Measurements from ENCODE around the gene ZNF185.

Gene ZNF185

DNA sequence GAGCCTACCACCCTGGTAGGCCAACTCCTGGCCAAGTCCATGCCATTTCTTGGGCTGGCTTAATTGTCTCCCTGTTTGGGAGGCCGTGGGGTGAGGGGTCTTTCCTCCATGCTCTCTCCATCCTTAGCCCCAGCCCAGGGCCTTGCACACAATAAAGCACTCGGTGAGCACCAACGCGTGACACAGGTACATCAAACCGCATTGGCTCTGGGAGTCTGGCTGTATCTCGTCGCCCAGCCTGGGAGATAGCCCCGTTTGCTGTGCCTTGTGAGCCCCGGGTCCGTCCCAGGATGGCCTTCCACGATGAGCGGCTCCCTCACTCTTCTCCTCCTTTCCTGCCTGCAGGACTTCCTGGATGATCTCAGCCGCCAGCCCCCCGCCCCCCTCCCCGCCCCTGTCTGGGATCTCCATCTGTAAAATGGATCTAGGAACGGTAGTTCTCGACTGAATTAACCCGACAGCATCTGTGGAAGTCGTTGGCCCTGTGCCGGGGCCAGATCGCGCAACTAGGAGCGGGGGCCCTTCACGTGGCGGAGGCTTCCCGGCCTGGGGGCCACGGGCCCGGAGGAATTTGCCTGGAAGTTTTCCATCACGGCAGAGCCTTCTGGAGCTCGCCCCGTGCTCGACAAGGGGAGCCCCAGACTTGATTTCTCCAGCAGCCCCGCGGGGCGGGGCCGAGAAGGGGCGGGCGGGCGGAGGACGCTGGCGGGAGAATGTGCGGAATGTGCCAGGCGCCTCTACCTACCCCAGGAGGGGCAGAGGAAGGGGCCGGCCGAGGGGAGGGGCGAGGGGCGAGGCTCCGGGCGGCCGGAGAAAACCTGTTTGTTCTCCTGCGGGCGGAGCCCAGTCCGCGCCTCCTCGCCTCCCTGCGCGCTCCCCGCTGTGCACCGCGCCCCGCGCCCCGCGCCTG lies at the start of gene ZNF185:
Gene ZNF185, plus strand, starts transcription at position 846 of the 910 bp plus-strand sequence. CDS start 16,423 bp downstream, outside the sequence.
- no peak for DNase-seq (ENCODE audit: low read depth in 2 of 2)

DNA sequence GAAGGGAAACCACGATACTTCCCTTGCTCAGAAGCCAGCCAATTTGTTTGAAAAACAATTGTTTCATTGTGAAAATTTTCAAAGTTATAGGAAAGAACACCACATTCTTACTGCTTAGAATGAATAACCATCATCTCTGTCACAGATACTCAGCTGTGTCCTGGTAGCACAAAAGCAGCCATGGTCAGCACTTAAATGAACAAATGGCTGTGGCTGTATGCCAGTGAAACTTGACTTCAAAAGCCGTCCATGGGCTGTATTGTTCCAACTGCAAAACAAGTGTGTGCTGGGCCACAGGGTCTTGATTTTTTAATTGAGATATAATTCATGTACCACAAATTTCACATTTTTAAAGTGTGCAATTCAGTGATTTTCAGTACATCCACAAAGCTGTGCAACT lies 47.4 kb upstream of the ZNF185 start:
- DNase-seq (ENCODE audit: low read depth in 2 of 2), result no peak

DNA sequence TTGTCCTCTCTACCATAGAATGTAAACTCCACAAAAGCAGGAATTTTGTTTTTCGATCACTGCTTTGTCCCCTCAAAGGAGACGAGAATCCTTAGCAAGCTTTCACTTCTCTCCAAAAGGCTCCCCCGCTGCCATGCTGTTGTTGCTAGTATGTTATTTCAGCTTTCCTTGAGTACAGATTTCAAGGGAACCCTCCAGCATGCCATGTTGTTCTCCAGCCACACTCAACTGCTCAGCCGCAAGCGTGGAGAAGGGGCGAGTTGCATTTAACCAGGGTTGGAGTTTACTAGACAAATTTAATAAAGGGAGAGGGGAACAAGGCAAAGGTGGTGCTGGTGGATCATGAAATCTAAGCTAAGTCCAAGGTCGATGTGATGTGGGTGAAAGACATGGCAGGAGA lies 43.9 kb upstream of the ZNF185 start:
- no peak for DNase-seq (ENCODE audit: low read depth in 2 of 2)

DNA sequence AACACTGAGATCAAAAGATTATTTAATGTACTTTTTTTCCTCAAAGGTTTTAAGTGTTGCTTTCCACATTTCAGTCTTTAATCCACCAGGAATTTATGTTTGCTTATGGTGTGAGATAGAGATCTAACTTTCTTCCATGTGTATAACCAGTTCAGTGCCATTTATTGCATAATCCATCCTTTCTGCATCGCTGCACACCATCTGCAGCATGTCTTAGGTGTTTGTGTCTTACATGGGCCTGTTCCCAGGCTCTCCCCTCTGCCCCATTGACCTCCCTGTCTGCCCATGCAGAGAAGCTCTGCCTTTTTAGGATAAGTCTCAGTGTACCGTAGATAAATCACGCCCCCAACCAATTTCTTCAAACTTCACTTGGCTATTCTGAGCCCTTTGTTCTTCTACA lies 36.8 kb upstream of the ZNF185 start:
- no peak for DNase-seq (ENCODE audit: low read depth in 2 of 2)

DNA sequence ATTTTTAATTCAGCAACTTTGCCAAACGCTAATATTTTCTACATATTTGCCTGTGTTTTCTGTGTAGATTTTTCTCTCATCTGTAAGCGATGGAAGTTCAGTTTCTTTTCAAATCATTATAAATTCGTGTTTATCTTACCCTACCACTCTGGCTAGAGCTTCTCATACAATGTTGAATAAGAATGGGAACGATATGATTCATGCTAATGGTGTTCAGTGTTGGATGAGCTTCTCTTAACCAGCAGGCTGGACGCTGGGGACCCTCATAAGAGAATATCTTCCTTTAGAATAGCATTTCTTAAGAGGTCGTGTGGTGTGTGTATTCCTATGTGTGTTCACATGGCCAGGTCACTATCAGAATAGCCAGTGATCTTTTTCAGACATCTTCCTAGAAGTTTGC lies 36.0 kb upstream of the ZNF185 start:
- DNase-seq (ENCODE audit: low read depth in 2 of 2), result no peak

DNA sequence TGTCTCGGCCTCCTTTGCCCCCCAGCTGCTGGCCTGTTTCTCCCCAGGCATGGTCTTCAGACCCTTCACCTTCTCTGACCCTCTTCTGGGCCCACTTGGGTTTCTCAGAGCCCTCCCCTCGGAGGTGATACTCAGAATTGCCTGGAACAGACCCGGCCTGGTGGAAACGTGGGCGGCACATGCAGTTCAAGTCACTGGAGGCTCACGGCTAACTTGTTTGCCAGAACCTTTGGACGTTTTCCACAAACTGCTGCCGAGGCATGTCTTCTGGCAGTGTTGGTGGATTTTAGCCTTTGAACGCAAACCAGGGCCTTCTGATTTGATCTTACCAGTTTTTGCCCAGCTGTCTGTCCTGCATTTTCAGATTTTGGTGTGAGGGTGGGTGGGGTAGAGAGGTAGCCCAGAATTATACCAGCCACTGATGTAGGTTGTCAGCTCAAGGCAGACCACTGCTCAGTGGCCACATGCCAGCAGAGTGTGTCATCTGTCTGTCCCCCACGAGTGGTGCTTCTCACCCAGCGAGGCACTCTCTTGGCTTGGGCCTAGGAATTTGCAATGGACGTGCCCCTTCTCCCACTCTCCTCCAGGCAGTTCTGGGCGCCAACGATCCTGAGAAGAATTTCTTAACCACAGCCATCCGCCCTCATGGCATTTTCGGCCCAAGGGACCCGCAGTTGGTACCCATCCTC lies 32.5 kb upstream of the ZNF185 start:
- DNase-seq (ENCODE audit: low read depth in 2 of 2), result no peak

DNA sequence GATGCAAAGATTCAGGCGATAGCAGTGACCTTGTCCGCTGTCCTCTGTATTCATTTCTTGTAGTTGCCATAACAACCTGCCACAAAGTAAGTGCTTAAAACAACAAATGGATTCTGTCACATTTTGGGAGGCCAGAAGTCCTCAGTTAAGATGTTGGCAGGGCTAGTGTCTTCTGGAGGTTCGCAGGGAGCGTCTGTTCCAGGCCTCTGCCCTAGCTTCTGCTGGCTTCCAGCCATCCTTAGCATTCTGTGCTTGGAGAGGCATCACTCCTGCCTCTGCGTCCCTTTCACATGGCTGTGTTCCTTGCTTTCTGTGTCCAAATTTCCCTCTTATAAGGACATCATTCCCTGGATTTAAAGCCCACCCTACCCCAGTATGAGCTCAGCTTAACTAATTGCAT lies 31.5 kb upstream of the ZNF185 start:
- no peak for DNase-seq (ENCODE audit: low read depth in 2 of 2)

DNA sequence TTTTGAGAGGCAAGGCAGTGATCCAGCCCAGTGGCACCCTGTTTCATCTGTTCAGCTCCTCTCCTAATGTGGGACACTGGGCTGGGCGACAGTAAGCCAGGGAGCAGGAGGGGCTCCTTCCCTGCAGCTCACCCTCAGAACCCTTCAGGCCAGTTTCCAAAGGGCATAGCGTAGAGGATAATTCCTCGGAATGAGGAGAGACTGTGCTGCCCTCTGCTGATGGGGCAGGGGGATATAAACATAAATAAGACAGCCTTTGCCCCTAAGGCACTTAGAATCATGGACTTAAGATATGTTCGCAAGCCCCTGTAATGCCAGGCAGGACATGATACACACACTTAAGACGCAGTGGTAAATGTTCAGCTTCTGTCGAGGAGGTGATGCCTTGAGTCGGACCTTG lies 27.9 kb upstream of the ZNF185 start:
- no peak for DNase-seq (ENCODE audit: low read depth in 2 of 2)

DNA sequence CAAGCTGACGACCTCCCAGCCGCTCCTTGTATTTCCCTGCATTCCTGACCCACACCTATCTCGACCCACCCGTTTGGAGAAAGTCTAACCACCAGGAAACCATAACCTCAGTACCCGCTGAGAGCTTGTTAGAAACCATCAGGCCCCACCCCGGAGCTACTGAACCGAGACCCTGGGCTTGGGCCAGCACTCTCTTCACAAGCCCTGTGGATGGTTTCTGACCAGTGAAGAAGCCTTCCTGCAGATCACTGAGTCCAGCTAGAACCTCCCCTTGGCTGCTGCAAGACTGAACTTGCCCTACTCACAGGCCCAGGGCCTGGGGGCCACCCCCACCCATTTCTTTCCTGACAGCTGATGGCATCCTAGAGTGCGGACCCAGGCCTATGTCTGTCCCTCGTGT lies 26.6 kb upstream of the ZNF185 start:
- no peak for DNase-seq (ENCODE audit: low read depth in 2 of 2)

DNA sequence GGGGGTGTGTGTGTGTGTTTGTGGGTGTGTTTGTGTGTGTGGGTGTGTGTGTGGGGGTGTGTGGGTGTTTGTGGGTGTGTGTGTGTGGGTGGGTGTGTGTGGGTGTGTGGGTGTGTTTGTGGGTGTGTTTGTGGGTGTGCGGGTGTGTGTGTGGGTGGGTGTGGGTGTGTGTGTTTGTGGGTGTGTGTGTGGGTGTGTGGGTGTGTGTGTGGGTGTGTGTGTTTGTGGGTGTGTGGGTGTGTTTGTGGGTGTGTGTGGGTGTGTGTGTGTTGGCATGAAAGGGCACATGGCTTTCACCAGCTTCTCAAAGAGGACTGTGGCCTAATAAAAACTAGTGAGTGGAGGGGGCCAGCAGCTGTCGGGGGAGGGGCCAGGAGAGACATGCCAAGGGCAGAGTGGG lies 25.3 kb upstream of the ZNF185 start:
- no peak for DNase-seq (ENCODE audit: low read depth in 2 of 2)

DNA sequence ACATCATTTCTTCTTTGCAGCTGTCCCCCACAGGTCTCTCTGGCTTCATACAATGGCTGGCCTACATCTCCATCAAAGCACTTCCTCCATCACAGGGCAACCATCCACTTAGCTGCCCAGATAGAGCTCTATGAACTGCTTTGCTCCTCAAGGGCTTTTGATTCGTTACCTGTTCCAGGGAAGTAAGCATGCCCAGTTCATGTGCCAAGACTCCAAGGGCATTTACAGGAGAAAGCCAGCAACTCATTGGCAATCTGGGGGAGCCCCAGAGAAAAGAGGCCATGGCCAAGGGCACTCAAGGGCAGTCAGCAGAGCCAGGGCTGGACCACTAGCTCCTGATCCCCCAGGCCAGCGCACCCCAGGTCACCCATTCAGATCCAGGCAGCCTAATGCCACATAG lies 24.5 kb upstream of the ZNF185 start:
- no peak for DNase-seq (ENCODE audit: low read depth in 2 of 2)

DNA sequence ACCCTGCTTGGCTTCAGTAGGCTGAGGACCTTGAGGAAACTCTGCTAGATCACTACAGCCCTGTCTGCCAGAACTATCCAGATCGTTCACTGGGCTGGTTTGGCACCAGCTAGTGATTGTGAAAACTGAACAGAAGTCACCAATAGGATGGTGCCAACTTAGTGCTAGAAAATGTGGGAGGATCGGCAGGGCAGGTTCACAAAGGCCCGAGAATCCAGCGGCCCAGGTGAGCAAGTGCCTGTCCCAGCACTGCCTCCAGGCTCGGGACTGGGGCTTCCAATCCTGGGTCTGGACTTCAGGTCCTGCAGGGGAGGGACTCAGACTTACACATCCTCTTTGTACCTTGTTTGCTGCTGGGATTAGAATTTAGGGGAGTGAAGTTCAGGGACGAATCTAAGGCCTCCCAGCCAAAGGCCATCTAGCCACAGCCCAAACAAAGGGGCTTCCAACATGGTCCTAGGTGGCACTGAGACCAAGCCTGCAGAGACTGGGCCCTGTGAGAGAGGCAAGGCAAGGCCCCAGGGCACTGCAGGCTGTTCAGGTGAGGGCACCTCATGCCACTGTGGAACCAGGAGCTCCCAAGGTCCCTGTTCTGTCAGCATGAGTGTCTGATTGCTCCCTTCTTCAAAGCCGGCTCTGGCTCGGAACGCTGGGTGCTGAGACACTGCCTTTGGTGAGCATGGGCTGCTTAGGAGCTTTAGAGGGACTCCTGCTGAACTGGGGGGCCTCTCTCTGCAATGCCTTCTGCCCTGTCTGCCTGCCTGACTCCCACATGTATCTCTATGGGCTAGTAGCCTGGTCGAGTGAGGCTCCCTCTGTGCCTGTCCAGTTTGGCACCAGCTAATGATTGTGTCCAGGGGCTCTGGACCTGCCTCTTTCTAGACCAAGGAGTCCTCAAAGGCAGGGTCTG lies 20.7 kb upstream of the ZNF185 start:
- DNase-seq (ENCODE audit: low read depth in 2 of 2), result no peak

DNA sequence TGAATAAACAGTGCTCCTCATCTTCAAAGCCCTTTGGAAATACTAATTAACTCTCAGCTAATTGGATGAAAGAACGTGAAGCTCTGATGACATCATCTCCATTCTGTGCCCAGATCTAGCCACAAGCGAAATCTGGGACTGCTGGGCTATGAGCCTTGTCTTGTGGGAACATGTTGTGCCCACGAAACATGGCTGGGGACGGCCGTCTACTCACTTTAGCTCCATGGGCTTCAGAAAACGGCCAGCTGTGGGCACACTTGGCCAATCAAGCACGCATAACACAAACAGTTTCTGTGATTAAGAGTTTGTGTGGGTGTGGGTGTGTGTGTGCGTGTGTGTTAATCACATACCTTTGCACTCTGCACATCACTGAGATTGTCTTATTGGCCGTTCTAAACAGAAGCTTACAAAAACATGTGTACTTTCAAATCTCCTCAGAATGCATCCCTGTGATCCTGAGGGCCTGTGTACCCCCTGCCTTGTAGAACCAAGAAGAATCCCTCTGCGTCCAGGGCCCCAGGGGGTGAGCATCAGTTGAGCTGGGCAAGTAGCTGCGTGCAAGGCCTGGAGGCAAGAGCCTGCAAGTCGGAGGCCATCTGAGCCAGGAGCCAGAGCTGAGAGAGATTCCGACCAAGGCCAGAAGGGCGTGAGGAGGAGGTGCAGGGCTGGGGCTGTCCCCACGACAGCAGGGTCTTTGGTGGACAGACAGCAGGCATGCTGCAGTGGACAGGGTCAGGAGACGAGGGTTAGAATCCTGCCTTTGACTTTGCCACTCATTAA lies 18.7 kb upstream of the ZNF185 start:
- no peak for DNase-seq (ENCODE audit: low read depth in 2 of 2)

DNA sequence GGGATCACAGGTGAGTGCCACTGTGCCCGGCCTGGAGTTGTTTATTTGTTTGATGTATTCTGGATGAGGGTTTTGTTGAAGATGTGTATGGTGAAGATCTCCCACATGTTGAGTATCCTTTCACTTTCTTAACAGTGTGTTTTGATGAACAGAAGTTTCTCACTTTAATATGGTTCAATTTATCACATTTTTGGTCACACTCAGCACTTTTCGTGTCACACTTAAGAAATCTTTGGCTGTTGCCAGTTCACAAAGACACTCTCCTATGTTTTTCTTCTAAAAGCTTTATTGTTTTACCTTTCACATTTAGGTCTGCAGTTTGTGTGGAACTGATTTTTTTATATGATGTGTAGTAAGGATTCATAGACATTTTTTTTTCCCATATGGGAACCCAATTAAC lies 16.6 kb upstream of the ZNF185 start:
- no peak for DNase-seq (ENCODE audit: low read depth in 2 of 2)

DNA sequence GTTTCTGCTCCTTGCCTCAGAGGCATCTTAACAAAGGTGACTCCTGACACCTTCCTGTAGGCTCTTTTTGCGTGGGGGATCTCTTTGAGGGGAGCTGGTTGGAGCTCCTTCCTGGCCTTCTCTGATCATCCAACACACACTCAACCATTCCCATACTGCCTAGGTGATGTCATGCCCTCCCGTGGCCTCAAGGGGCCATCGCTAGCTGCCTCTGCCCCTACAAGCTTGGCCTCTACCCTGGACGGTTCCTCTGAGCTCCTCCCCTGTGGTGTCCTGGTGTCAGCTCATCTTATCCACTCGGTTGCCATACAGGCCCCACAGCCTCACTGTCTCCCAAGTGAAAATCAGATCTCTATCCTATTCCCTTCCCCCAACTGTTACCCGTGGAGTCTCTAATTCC lies 13.7 kb upstream of the ZNF185 start:
- no peak for DNase-seq (ENCODE audit: low read depth in 2 of 2)

DNA sequence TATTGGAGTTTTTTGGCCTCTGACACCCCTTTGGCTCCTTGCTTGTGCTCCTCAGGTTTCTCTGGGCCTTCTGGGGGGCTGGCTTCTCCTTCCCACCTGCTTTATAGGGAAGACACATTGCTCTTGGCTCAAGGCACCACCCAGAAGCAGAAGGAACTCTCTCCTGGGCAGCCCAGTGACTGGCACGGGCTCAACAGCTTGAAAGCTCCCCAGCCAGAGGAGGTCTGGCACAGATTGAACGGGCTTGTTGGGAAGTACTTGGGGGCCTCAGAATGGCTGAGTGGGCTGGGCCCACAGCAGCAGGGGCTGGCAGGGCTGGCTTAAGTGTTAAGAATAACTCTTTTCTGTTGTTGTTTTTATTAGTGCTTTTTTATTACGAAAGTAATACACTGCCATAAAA lies 11.2 kb upstream of the ZNF185 start:
- no peak for DNase-seq (ENCODE audit: low read depth in 2 of 2)

DNA sequence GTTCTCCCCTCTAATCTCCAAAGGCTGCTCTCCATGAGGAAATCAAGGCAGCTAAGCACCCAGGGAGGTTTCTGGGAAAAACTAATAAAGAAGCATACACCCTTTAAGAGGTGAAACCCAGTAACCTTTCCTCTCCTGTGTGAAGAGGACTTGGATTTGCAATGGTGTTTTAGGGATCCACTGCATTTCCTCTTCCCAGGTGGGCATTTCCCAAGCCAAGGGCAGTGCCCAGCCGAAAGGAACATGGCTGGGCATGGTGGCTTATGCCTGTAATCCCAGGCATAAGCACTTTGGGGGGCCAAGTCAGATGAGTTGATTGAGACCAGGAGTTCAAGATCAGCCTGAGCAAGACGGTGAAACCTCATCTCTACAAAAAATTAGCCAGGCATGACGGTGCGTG lies 5.4 kb upstream of the ZNF185 start:
- DNase-seq (ENCODE audit: low read depth in 2 of 2), result no peak

DNA sequence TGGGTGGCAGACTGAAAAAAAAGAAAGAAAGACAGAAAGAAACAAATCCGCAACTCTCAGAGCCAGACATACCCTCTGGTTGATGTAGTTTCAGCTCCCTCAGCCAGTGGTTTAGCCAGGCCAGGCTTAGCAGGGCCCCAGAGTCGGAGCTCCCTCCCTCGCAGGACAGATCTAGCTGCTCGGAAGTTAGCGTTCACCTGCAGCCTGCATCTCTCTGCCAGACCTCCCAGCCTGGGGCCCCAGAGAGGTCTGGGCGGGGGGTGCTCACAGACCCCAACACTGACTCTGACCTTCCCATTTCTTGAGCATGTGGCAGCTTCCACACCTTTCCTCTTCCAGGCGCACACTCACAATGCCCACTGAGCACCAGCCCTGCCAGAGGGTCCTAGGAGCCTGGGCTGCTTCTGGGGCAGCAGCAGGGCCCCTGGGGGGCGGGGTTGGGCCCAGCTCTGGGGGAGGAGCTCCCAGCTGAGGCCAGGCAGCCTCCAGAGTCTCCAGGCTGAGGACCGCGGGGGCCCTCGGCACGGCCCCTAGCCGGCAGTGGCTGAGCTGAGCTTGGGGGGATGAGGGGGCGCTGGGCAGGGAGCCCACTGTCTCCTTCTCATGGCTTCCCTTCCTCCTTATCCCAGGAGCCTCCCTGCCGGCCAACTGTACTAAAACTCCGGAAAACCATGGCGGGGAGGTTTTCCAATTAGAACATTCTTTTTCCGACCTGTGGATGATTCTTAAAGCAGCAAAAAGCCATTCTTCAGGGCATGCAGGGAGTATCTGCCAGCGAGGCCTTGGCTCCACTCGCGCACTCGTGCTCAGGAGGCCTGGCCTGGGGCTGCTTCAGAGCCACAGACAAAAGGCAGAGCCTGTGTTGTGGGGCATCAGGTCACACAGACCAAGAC lies 4.6 kb upstream of the ZNF185 start:
- DNase-seq (ENCODE audit: low read depth in 2 of 2), result no peak

DNA sequence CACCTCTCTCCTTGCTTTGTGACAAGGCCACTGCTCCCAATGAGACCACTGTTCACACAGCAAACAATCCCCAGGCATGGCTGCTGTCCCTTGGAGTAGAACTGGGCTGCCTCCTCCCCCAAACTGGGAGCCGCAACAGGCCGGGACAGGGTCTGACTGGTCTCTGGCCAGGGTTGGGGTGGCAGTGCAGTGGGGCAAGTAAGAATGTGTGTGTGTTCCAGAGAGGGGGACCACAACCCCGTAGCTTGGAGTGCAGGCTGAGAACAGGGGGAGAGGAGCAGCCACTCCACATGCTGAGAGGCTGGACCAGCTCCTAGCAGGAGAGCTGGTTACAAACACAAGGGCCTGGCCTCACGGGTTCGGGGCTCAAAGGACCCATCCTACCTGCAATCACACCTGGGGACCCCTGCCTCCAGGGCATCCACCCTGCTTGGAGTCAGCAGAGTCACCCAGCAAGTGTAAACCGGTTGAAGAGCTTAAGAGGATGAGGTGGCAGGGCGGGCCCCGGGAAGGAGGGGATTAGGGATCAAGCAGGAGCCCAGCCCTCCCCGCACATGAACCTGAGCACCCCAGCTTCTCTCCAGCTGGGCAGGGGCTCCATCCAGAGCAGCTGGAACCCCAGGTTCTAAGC lies 3.8 kb upstream of the ZNF185 start:
- DNase-seq (ENCODE audit: low read depth in 2 of 2), result no peak

DNA sequence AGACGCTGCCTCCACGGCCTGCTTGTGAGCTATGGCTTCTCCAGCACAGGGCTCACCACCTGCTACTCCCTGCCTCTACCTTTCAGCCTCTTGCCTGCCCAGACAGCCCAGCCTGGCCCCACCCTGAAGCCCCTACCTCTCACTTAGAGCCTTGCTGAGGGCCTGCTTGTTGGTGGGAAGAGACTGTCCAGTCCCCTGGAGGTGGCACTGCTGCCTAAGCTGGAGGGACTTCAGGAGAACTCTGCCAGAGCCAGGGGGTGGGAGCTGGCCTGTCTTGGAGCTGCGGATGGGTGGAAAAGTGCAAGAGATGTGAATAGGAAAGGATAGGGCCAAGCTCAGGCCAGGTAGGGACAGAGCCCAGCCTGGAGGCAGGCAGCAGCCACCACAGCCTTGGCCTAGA lies 2.7 kb upstream of the ZNF185 start:
- DNase-seq (ENCODE audit: low read depth in 2 of 2), result no peak

All from fibroblast of skin of left biceps (primary cell).